Measurements from ENCODE around the gene MRPL41.
A peak's percentile ranks its signal among the peaks of the same experiment; 100 is the strongest.
"Not testable (repeated sequence)": the region's sequence is repeated elsewhere in the genome, so short reads cannot be mapped to it uniquely, and the experiment has no call there.

The MRPL41 gene

DNA sequence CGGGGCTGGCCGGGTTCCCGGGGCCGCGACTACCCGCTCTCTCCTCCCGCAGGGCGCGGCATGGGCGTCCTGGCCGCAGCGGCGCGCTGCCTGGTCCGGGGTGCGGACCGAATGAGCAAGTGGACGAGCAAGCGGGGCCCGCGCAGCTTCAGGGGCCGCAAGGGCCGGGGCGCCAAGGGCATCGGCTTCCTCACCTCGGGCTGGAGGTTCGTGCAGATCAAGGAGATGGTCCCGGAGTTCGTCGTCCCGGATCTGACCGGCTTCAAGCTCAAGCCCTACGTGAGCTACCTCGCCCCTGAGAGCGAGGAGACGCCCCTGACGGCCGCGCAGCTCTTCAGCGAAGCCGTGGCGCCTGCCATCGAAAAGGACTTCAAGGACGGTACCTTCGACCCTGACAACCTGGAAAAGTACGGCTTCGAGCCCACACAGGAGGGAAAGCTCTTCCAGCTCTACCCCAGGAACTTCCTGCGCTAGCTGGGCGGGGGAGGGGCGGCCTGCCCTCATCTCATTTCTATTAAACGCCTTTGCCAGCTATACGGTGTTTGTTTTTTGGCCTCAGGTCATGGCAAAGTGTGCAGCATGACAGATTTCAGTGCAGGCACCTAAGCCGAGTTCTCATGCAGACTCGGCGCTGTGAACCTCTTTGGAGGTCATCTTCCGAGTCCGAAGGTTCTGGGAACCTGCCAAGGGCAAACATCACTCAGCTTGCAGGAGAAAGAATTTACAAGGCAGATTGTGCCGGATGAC is 516 bp downstream of the MRPL41 start:
- no peak for DNase-seq (ENCODE audit: low read depth)

DNA sequence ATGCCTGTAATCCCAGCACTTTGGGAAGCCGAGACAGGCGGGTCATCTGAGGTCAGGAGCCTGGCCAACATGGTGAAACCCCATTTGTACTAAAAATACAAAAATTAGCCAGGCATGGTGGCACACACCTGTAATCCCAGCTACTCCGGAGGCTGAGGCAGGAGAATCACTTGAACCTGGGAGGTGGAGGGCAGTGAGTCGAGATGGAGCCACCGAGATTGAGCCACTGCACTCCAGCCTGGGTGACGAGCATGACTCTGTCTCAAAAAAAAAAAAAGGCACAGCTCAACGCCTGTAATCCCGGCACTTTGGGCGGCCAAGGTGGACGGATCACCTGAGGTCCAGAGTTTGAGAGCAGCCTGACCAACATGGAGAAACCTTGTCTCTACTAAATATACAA is 2.0 kb downstream of the MRPL41 start:
- not testable (repeated sequence) for DNase-seq (ENCODE audit: low read depth)

DNA sequence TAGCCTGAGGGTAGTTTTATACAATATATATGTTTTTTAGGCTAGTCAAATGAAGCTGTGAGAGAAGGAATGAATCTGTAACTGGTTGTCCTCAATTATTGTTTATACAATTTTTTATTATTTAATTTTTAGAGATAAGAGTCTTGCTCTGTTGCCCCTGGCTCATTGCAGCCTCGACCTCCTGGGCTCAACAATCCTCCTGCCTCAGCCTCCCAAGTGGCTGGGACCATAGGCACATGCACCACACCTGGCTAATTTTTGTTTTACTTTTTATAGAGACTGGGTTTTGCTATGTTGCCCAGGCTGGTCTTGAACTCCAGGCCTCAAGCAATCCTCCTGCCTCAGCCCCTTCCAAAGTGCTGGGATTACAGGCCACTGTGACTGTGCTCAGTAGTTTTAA is 2.7 kb downstream of the MRPL41 start:
- no peak for DNase-seq (ENCODE audit: low read depth)

DNA sequence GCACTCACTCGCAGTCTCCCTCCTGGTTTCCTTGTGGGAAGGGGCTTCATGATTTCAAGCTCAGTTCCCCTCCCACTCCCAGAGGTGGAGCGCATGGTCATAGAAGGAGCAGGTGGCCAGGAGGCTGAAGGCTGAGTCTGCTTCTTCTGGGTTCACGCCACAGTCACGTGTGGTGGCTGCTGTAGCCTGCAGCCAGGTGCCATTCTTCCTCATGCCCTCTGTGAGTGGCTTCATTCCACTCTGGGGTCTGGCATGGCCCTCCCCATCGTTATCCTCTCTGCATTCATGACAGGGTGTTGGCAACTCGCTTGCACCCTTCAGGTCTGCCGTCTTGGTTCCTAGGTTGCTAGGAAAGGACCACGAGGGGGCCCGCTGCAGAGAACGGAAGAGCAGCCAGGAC is 3.5 kb downstream of the MRPL41 start:
- DNase-seq (ENCODE audit: low read depth): no peak

DNA sequence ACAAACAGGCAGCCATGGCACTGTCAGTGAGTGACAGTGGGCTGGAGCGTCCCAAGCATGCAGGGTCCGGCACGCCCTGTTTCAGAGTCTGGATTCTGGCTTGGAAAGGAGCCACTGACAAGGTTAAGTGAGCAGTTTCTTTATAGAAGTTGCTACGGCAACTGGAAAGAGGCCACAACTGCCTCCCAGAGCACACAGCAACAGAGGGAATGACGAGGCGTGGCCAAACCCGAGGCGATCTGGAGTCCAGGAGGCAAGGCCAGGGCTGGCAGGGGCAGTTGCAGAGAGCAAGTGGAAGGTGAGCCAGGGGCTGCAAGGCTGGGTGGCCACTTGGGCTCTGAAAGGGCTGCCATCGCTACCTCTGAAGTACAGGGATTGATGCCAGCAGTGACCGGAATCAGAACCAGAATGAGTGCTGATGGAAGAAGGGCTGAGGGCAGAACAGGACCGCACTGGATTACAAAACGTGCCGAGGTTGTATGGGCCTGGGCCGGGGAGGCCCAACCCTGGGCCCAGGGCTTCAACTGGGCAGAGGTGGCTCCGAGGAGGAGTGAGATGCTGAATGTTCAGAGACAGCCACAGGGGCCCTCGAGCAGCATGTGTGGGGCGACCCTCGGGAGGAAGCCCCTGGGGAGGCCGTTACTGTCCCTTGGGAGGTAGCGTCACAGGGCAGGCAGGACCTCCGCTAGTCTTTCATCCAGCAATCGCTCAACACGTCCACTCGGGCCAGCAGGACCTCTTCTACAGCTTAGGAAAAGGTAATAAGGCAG is 4.6 kb downstream of the MRPL41 start:
- no peak for DNase-seq (ENCODE audit: low read depth)

DNA sequence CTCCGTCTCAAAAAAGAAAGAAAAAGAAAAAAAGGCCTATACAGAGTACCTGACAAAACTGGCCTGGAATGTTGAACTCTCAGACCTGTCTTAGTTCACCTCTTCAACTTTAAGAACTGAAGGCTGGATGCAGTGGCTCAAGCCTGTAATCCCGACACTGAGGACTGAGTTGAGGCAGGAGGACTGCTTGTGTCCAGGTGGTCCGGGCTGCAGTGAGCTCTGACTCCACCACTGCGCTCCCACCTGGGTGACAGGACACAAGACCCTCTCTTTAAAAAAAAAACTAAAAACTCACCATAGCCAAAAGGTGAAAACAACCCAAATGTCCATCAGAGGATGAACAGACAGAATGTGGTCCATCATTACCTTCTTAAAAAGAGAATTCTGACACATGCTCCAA is 6.4 kb downstream of the MRPL41 start:
- no peak for DNase-seq (ENCODE audit: low read depth)

DNA sequence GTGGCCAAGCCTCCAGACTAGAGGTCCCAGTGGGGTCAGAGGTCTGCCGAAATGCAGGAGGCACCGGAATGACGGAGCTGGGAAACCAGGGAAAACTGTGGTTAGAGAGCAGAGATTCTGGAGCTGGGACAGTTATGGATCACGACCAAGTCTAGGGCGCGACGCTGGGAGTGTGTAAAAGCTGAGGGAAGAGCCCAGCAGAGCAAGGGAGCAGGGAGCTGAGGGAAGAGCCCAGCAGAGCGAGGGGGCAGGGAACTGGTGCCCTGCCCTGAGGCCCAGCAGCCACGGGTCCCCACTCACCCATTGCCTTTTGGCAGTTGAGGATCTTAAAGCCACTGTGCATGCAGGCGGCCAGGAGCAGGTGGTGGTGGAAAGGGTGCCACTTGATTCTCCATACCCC is 12.5 kb downstream of the MRPL41 start:
- DNase-seq (ENCODE audit: low read depth): no peak

DNA sequence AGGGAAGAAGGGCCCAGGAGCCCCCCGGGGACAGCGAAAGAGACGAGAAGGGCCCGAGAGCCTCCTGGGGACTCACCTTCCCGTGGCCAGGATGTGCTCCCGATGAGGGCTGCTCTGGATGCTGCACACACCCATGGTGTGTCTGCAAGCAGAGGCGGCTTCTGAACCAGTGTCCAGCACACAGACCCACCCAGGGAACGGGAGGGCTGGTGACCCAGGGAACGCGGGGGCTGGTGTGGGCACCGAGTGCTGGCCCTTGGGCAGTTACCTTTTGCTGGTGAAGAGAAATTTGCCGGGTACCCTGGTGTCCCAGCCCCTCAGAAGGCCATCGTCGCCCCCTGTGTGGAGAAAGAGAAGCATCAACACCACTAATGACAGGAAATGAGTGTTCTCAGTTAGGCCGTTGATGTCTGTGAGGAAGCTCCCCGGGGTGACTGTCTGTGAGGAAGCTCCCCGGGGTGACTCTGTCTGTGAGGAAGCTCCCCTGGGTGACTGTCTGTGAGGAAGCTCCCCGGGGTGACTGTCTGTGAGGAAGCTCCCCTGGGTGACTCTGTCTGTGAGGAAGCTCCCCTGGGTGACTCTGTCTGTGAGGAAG is 13.2 kb downstream of the MRPL41 start:
- DNase-seq (ENCODE audit: low read depth): no peak

DNA sequence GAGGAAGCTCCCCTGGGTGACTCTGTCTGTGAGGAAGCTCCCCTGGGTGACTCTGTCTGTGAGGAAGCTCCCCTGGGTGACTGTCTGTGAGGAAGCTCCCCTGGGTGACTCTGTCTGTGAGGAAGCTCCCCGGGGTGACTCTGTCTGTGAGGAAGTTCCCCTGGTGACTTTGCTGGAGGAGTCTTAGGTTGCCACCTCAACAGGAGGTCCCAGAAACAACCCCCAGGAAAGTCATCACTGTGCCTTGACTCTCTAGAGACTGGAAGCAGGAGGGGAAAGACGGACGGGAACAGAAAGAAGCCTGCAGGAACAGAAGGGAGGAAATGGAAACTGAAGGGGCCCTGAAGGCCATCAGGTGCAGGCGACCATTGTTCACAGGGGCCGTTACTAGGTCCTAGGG is 16.8 kb downstream of the MRPL41 start:
- DNase-seq (ENCODE audit: low read depth): not testable (repeated sequence)

DNA sequence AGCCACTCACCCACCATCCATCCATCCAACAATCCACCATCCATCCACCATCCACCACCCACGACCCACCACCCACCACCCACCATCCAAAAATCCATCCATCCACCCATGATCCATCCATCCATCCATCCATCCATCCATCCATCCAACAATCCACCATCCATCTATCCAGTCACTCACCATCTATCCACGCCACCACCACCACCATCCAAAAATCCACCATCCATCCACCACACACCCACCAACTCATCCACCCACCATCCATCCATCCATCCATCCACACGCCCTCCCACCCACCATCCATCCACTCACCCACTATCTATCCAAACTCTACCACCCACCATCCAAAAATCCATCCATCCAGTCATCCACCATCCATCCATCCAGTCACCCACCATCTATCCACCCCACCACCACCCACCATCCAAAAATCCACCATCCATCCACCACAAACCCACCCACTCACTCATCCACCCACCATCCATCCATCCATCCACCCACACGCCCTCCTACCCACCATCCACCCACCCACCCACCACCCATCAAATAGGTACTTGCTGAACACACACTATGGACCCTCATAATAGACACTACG is 18.0 kb downstream of the MRPL41 start:
- no peak for DNase-seq (ENCODE audit: low read depth)

DNA sequence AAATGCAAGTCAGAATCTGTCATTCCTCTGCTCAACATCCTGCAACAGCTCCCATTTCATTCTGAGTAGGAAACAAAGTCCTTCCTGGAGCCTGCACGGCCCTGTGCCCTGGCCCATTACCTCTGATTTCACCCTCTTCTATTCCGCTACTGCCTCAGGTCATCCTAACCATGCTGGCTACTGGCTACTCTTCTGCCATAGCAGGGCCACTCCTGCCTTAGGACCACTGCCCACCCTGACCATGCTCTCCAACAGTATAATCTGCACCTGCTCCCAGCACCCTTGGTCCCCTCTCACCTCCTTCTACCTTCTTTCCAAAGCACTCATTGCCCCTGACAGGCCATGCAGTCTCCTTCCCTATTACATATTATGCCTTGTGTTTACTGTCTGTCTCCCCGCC is 18.9 kb downstream of the MRPL41 start:
- DNase-seq (ENCODE audit: low read depth): no peak

DNA sequence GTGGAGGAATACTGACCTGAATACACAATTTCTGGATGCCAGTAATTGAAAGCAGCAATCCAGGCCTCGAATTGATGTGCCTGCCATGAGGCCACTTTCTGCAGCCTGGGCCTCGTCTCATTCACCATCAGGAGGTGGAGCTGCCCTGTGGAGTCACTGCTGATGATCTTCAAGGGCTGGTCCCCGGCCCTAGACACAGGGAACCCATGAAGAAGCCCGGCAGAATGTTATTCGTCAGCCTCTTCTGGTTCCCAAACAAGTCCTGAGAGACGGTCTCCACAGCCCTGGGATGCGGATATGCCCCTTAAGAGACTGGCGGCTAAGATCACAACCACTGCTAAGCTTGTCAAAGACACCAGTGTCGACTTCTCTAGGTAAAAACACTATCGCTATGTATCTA is 22.5 kb downstream of the MRPL41 start:
- no peak for DNase-seq (ENCODE audit: low read depth)

DNA sequence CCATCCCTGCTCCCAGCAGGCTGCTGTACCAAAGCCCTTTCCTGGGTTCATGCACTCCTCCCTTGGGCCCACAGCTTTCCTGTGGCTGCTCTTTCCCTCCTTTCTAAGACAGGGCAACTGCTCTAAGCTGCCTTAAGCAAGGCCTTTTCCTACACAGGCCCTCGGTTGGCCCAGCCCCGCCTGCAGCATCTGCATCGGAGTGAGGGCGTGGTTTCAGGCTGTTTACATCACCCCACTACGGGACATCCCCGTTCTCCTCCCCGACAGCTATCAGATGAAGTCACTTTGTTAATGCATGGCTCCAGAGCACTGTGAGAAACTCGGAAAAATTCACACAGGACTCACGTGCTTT is 23.7 kb downstream of the MRPL41 start:
- no peak for DNase-seq (ENCODE audit: low read depth)

DNA sequence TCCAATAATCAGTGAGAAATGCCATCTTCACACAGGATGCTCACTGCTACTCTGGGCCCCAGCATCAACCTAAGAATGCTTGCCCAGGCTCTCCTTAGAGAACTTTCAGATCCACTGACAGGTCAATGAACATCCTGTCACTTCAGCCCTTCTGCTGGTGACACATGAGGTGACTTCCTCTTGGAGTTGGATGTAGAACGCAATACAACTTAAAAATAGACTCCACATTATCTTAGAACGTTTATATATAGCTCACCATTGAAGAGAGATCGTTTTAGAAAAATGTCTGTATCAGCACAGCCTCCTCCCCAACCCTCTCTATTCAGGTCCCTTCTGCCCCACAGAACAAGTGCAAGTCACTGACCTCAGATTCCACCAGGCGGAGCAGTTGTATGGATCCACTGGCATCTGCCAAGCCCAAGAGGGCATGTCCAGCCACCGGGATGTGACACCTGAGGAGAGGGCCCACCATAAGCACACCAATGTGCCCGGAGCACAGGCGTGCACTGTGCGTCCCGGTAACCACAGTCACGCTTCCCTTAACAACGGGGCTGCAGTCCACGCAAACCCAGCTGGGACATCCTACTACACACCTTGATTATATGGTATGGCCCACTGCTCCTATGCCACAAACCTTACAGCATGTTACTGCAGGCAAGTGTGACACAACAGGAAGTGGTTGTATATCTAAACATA is 24.2 kb downstream of the MRPL41 start:
- DNase-seq (ENCODE audit: low read depth): no peak

DNA sequence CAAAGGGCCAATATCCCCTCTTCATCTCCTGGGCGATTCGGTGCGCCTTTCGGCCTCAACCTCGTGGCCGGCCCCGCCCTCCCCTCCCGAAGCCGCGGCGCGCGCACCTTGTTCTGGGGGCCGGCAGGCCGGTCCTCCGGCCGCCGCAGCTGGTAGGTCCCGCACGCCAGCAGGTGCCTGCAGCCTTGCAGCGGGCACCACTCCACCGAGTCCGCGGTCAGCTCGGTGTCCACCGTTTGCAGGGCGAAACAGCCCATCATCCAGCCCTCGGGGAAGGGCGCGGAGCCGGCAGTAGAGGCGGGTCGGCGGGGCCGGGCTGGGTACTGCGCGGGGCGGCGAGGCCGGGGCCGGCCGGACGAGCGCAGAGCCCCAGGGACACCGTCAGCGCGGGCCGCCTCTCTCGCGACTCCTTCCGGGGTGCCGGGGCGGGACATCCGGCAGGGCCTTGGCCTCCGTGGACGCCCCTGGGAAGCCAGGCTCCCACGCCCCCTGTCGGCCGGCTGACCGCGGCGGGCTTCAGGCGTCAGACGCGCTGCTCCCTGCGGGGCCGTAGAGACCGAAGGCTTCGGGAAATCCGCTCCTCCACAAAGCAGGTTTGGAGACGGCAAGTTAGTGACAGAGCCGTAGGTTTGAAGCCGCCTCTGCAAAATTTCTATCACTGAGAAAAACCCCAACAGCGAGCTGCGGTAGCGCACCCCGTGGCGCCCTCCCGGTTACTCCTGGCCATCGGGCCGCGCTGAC is 27.0 kb downstream of the MRPL41 start, which contains the start of gene DPH7:
TSS of gene DPH7 (minus strand) at position 408 of the 741 bp plus-strand sequence. CDS start at position 260, 148 bp downstream.
- peak; percentile 92 for DNase-seq (ENCODE audit: low read depth)

DNA sequence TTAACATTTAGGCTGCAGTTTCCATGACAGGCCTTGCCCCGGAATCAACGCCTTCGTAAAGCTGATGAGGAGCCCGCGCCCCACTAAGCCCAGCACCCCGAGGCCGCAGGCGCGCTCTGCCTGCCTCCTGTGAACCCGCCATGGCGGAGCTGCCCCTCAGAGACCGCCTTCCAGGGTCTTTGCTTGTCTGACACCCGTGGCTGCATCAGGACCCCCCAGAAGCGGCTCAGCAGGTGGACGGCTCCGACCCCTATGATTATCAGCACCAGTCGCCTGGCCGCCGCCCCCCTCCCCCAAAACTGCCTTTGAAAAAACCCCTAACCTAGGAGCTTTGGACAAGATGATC is 27.6 kb downstream of the MRPL41 start:
- no peak for DNase-seq (ENCODE audit: low read depth)

DNA sequence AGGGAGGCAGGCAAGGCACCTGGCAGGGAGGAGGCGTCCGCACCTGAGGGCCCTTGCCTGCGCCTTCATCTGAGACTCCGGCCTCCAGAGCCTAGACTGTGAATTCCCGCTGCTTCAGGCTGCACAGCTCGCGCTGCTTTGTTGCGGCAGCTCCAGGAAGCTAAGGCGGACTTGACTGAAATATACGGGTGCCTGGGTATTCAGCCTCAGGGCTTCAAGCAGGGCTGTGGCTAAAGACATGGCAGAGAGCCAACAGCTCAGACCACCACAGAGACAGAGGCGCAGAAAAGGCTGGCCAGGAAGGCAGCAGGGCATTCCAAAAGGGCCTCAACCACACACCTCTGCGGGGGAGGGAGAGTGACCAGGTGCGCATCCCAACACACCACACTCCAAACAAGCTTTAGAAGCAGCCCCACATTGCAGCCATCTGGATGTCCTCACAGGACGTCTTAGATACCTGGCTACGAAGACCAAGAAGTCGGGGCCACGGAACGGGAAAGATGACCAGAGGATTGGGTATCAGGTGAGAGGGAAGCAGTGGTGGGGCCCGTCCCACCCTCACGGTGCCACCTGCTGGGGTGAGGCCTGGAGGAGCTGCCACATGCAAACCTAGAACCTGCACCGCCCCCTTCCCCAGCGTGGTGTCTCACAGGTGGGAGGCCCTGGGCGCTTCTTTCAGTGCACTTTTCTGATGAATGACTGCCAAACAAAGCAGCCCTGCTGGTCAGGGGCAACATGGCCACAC is 28.7 kb downstream of the MRPL41 start:
- no peak for DNase-seq (ENCODE audit: low read depth)

DNA sequence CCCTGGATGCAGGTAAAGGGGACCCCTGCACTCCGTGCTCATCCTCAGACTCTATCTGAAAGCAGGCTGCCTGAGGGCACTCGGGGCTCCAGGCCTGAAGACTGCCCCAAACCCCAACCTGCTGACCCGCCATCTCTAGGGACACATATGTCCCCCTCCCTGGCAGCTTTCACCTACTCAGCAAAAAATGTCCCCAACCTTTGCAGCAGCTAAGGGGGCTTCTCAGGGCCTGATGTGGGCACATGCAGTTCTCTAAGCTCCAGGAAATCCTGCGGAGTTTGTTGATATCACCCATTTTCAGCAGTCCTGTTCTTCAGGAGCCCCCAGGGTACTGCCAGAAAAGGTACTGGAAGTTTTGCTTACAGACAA is 29.3 kb downstream of the MRPL41 start:
- no peak for DNase-seq (ENCODE audit: low read depth)

DNA sequence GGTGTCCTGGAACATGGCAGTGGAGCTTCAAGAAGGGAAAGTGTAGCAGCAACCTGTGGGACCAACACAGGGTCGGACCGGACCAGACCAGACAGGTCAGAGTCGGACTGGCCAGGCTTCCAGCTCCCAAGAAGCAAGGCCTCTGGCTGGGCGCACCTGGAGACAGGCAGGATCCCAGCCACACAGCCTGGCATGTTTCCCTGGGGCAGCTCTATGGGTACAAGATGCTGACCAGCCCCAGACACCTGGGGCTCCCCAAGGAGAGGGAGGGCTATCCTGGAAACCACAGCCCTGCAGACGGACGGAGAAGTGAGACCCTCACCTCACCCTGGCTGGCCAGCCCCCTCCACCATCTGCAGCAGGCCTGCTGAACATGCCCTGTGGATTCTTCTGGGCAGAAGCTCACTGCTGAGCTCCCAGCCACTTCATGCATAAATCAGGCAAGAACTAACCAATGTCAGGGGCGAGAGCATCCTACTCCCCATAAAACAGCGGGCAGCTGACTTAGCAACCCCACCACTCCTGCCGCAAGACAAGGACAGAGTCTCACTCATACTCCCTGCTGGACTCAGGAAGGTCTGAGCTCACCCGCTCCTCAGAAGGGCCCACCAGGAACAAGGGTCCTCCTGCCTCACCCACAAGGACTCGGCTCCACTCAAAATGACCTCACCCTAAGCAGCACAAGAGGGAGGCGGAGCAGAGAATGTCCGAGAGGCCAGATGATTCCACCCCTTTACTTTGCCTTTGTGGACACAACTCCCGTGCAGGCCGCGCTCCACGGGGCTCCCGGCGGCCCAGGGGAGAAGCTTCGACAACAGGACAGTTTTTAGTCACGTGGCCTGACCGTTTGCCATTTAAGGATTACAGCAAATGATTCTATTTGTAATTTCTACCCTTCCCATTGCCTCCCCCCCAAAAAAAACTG is 29.9 kb downstream of the MRPL41 start:
- no peak for DNase-seq (ENCODE audit: low read depth)
